IPS-18a (cell line): Measurements from ENCODE around the gene OR56B4.
"Not testable (repeated sequence)": the region's sequence is repeated elsewhere in the genome, so short reads cannot be mapped to it uniquely, and the experiment has no call there.

Experiments used
- H3K27ac ChIP-seq: one replicate; pipeline ENCODE4 v1.5.1; 2013; ENCODE audit warnings: low read length
- H3K27me3 ChIP-seq: one replicate; pipeline ENCODE4 v1.6.1; 2013; ENCODE audit warnings: mild to moderate bottlenecking, low read length; ENCODE audit not compliant: control insufficient read depth, insufficient read depth
- H3K36me3 ChIP-seq: one replicate; pipeline ENCODE4 v1.6.1; 2013; ENCODE audit warnings: low read depth, low read length; ENCODE audit not compliant: control insufficient read depth
- H3K4me1 ChIP-seq: one replicate; pipeline ENCODE4 v1.6.1; 2013; ENCODE audit warnings: low read depth, low read length; ENCODE audit not compliant: control insufficient read depth
- H3K4me3 ChIP-seq: one replicate; pipeline ENCODE4 v1.5.1; 2013; ENCODE audit warnings: low read length
- H3K9ac ChIP-seq: one replicate; pipeline ENCODE4 v1.6.1; 2013; ENCODE audit warnings: mild to moderate bottlenecking, low read length, moderate library complexity
- H3K9me3 ChIP-seq: one replicate; pipeline ENCODE4 v1.6.1; 2013; ENCODE audit warnings: low read depth, low read length; ENCODE audit not compliant: control insufficient read depth

OR56B4 gene

GRCh38 chr11:6107384-6107783, at the start of gene OR56B4:
Gene OR56B4, plus strand, starts transcription at chr11:6107684. Its CDS starts 95 bp downstream, at chr11:6107779.
- H3K36me3 ChIP-seq, H3K27ac ChIP-seq, H3K9me3 ChIP-seq, H3K9ac ChIP-seq, H3K27me3 ChIP-seq, H3K4me1 ChIP-seq, H3K4me3 ChIP-seq: not testable (repeated sequence)

- Histone ChIP-seq H3K4me1 (no peaks in the 10 kb centered on the region), H3K9me3 (no peaks in the 10 kb centered on the region), H3K4me3 (no peak overlapping the region), H3K27ac (no peak overlapping the region), H3K9ac (no peak overlapping the region), H3K27me3 (no peaks in the 10 kb centered on the region), H3K36me3 (no peaks in the 10 kb centered on the region)
These were observed 46.0 kb upstream of the OR56B4 start for GRCh38 chr11:6061475-6061874.

GRCh38 chr11:6062691-6063358, 44.7 kb upstream of the OR56B4 start:
- H3K9me3 ChIP-seq = no peaks in the 10 kb centered on the region
- H3K4me3 ChIP-seq = no peak overlapping the region
- H3K9ac ChIP-seq = no peak overlapping the region
- no peaks in the 10 kb centered on the region for H3K27me3 ChIP-seq
- no peak overlapping the region for H3K27ac ChIP-seq
- no peaks in the 10 kb centered on the region for H3K4me1 ChIP-seq
- no peaks in the 10 kb centered on the region for H3K36me3 ChIP-seq

- no peak overlapping the region for H3K27ac ChIP-seq
- peaks cover 3% of the 10 kb centered on the region for H3K4me1 ChIP-seq
- no peaks in the 10 kb centered on the region for H3K9me3 ChIP-seq
- no peaks in the 10 kb centered on the region for H3K36me3 ChIP-seq
- no peaks in the 10 kb centered on the region for H3K27me3 ChIP-seq
- H3K4me3 ChIP-seq = no peak overlapping the region
- H3K9ac ChIP-seq = no peak overlapping the region
These were observed 40.0 kb upstream of the OR56B4 start for GRCh38 chr11:6067502-6067901.

GRCh38 chr11:6076443-6076842, 31.0 kb upstream of the OR56B4 start:
- H3K4me3 ChIP-seq, H3K9ac ChIP-seq, H3K27me3 ChIP-seq, H3K9me3 ChIP-seq, H3K27ac ChIP-seq, H3K4me1 ChIP-seq, H3K36me3 ChIP-seq: not testable (repeated sequence)

GRCh38 chr11:6077723-6078122, 29.8 kb upstream of the OR56B4 start:
- Histone ChIP-seq H3K4me1 (no peaks in the 10 kb centered on the region), H3K9me3 (peaks cover 4% of the 10 kb centered on the region), H3K27me3 (no peaks in the 10 kb centered on the region), H3K36me3 (no peaks in the 10 kb centered on the region), H3K27ac (no peak overlapping the region), H3K4me3 (no peak overlapping the region), H3K9ac (no peak overlapping the region)

GRCh38 chr11:6079463-6079862, 28.0 kb upstream of the OR56B4 start:
- Histone ChIP-seq H3K4me1 (no peaks in the 10 kb centered on the region), H3K27ac (no peak overlapping the region), H3K27me3 (no peaks in the 10 kb centered on the region), H3K9ac (no peak overlapping the region), H3K4me3 (no peak overlapping the region), H3K36me3 (no peaks in the 10 kb centered on the region), H3K9me3 (peaks cover 4% of the 10 kb centered on the region)

GRCh38 chr11:6083129-6083528, 24.4 kb upstream of the OR56B4 start:
- Histone ChIP-seq H3K27me3 (no peaks in the 10 kb centered on the region), H3K36me3 (no peaks in the 10 kb centered on the region), H3K9me3 (no peaks in the 10 kb centered on the region)

GRCh38 chr11:6084587-6084986, 22.9 kb upstream of the OR56B4 start:
- no peaks in the 10 kb centered on the region for H3K9me3 ChIP-seq
- no peak overlapping the region for H3K4me3 ChIP-seq
- no peaks in the 10 kb centered on the region for H3K27me3 ChIP-seq
- no peak overlapping the region for H3K27ac ChIP-seq
- no peak overlapping the region for H3K9ac ChIP-seq
- no peaks in the 10 kb centered on the region for H3K36me3 ChIP-seq
- no peaks in the 10 kb centered on the region for H3K4me1 ChIP-seq

More at GRCh38 chr11:6083129-6083528, 24.4 kb upstream of the OR56B4 start:
- H3K9ac ChIP-seq = no peak overlapping the region
- H3K4me3 ChIP-seq = no peak overlapping the region
- H3K4me1 ChIP-seq = no peaks in the 10 kb centered on the region
- no peak overlapping the region for H3K27ac ChIP-seq

- H3K27me3 ChIP-seq = no peaks in the 10 kb centered on the region
- no peak overlapping the region for H3K27ac ChIP-seq
- no peaks in the 10 kb centered on the region for H3K36me3 ChIP-seq
- no peak overlapping the region for H3K4me3 ChIP-seq
- no peaks in the 10 kb centered on the region for H3K9me3 ChIP-seq
- H3K9ac ChIP-seq = no peak overlapping the region
- no peaks in the 10 kb centered on the region for H3K4me1 ChIP-seq
These were observed 13.3 kb upstream of the OR56B4 start for GRCh38 chr11:6094186-6094585.

- no peaks in the 10 kb centered on the region for H3K4me1 ChIP-seq
- no peak overlapping the region for H3K9ac ChIP-seq
- no peak overlapping the region for H3K27ac ChIP-seq
- no peak overlapping the region for H3K4me3 ChIP-seq
- H3K9me3 ChIP-seq = no peaks in the 10 kb centered on the region
- H3K27me3 ChIP-seq = no peaks in the 10 kb centered on the region
- no peaks in the 10 kb centered on the region for H3K36me3 ChIP-seq
These were observed 11.7 kb upstream of the OR56B4 start for GRCh38 chr11:6095798-6096197.

- Histone ChIP-seq H3K4me3 (no peak overlapping the region), H3K9me3 (no peaks in the 10 kb centered on the region), H3K36me3 (no peaks in the 10 kb centered on the region), H3K9ac (no peak overlapping the region), H3K27ac (no peak overlapping the region), H3K27me3 (no peaks in the 10 kb centered on the region), H3K4me1 (no peaks in the 10 kb centered on the region)
These were observed 11.1 kb upstream of the OR56B4 start for GRCh38 chr11:6096417-6096816.
